SK-N-SH (cell line): ENCODE results near the gene FTMT.

ENCODE experiments used
- CHD2 ChIP-seq: fragments of 150-350 bp; IDR thresholded peaks from 2 replicates; pipeline ENCODE4 v1.6.1; 2018; ENCODE audit warnings: low read length; ENCODE audit not compliant: partially characterized antibody
- CTCF ChIP-seq: fragments of 200-600 bp; sonication (generic); IDR thresholded peaks from 2 replicates; pipeline ENCODE4 v1.6.1; 2017; ENCODE audit warnings: antibody characterized with exemption, mild to moderate bottlenecking, moderate library complexity
- EP300 ChIP-seq, 2 experiments: IDR thresholded peaks; 2 replicates each; pipeline versions ENCODE4 v1.4.0 to v1.6.1; 2012; ENCODE audit warnings: borderline replicate concordance in 1 of 2, low read depth in 1 of 2, low read length in 1 of 2
- GABPA ChIP-seq: IDR thresholded peaks from 2 replicates; pipeline ENCODE4 v1.4.0; 2012; ENCODE audit warnings: low read depth, mild to moderate bottlenecking
- JUND ChIP-seq: IDR thresholded peaks from 2 replicates; pipeline ENCODE4 v1.4.0; 2012
- MAX ChIP-seq: IDR thresholded peaks from 2 replicates; pipeline ENCODE4 v1.4.0; 2012; ENCODE audit warnings: low read depth
- POLR2AphosphoS5 ChIP-seq: IDR thresholded peaks from 2 replicates; pipeline ENCODE4 v1.6.1; 2012; ENCODE audit warnings: low read depth, low read length
- RAD21 ChIP-seq: IDR thresholded peaks from 2 replicates; pipeline ENCODE4 v1.6.1; 2012; ENCODE audit warnings: mild to moderate bottlenecking, low read length
- REST ChIP-seq: IDR thresholded peaks from 2 replicates; pipeline ENCODE4 v1.6.1; 2012; ENCODE audit warnings: mild to moderate bottlenecking, low read depth, low read length, moderate library complexity
- SIN3A ChIP-seq: IDR thresholded peaks from 2 replicates; pipeline ENCODE4 v1.6.1; 2012; ENCODE audit warnings: low read depth, mild to moderate bottlenecking, low read length, moderate library complexity, borderline replicate concordance
- SMC3 ChIP-seq: IDR thresholded peaks from 2 replicates; pipeline ENCODE4 v1.6.1; 2012; ENCODE audit warnings: low read depth, low read length, improper control_type of control experiment
- TAF1 ChIP-seq: IDR thresholded peaks from 2 replicates; pipeline ENCODE4 v1.6.1; 2012; ENCODE audit warnings: low read depth, mild to moderate bottlenecking, low read length, moderate library complexity, borderline replicate concordance
- USF2 ChIP-seq: fragments of 150-350 bp; IDR thresholded peaks from 2 replicates; pipeline ENCODE4 v1.6.1; 2017; ENCODE audit warnings: antibody characterized with exemption, low read length, low read depth, borderline replicate concordance
- YY1 ChIP-seq: IDR thresholded peaks from 2 replicates; pipeline ENCODE4 v1.4.0; 2012; ENCODE audit warnings: low read depth, mild to moderate bottlenecking

- no peak for TF ChIP-seq SIN3A
- TF ChIP-seq CTCF = no peak
- TF ChIP-seq JUND = no peak
- TF ChIP-seq MAX = no peak
- no peak for TF ChIP-seq POLR2AphosphoS5
- no peak for TF ChIP-seq EP300 (IDR thresholded peaks at IDR 0.05; ENCODE audit: borderline replicate concordance in 1 of 2, low read depth in 1 of 2, low read length in 1 of 2)
- no peak for TF ChIP-seq SMC3
- no peak for TF ChIP-seq USF2
- TF ChIP-seq TAF1 = no peak
- no peak for TF ChIP-seq GABPA
- TF ChIP-seq CHD2 = no peak
- TF ChIP-seq REST = no peak
- TF ChIP-seq RAD21 = no peak
- TF ChIP-seq YY1 = no peak
These were observed 36.0 kb downstream of the FTMT start for GRCh38 chr5:121887727-121888126.
